Smooth muscle cell (in vitro differentiated cells): Measurements from ENCODE around the gene TSHR. TPM values are rescaled to one million over a fixed set of nuclear protein-coding genes. Genes with fewer than 3 reads are reported as not detected.

Source experiments
- DNase-seq: peaks from one replicate; lab custom pipeline; 2025; ENCODE audit not compliant: unreplicated experiment; lab: John Stamatoyannopoulos, UW
- H2AFZ ChIP-seq: fragments of 200-600 bp; sonication (generic); 2 replicates; pipeline ENCODE4 v1.6.0; 2016; ENCODE audit warnings: antibody characterized with exemption, low read depth, mild to moderate bottlenecking
- H3F3A ChIP-seq: fragments of 200-600 bp; sonication (generic); 2 replicates; pipeline ENCODE4 v1.6.0; 2017; ENCODE audit warnings: antibody characterized with exemption, low read depth
- H3K27ac ChIP-seq: fragments of 200-600 bp; sonication (generic); 2 replicates; pipeline ENCODE4 v1.5.1; 2016; ENCODE audit warnings: low read depth, mild to moderate bottlenecking
- H3K27me3 ChIP-seq: fragments of 200-600 bp; sonication (generic); 2 replicates; pipeline ENCODE4 v1.6.1; 2016; ENCODE audit warnings: low read depth, mild to moderate bottlenecking
- H3K36me3 ChIP-seq: fragments of 200-600 bp; sonication (generic); 2 replicates; pipeline ENCODE4 v1.5.1; 2016; ENCODE audit warnings: low read depth
- H3K4me1 ChIP-seq: fragments of 200-600 bp; sonication (generic); 2 replicates; pipeline ENCODE4 v1.5.1; 2016; ENCODE audit warnings: low read depth
- H3K4me2 ChIP-seq: fragments of 200-600 bp; sonication (generic); 2 replicates; pipeline ENCODE4 v1.6.0; 2016; ENCODE audit warnings: mild to moderate bottlenecking
- H3K4me3 ChIP-seq: fragments of 200-600 bp; sonication (generic); 2 replicates; pipeline ENCODE4 v1.5.1; 2016; ENCODE audit warnings: mild to moderate bottlenecking
- H3K79me2 ChIP-seq: fragments of 200-600 bp; sonication (generic); 2 replicates; pipeline ENCODE4 v1.6.0; 2016; ENCODE audit warnings: low read depth, mild to moderate bottlenecking
- H3K9ac ChIP-seq: fragments of 200-600 bp; sonication (generic); 2 replicates; pipeline ENCODE4 v1.6.0; 2016; ENCODE audit warnings: low read depth
- H3K9me3 ChIP-seq: fragments of 200-600 bp; sonication (generic); replicated peaks from 2 replicates; pipeline ENCODE4 v1.5.1; 2016; ENCODE audit warnings: low read depth
- H4K20me1 ChIP-seq: fragments of 200-600 bp; sonication (generic); 2 replicates; pipeline ENCODE4 v1.6.0; 2016; ENCODE audit warnings: low read depth
- CTCF ChIP-seq: fragments of 200-600 bp; sonication (generic); IDR thresholded peaks from 2 replicates; pipeline ENCODE4 v1.5.1; 2017; ENCODE audit warnings: borderline replicate concordance, mild to moderate bottlenecking, antibody characterized with exemption; ENCODE audit not compliant: insufficient read depth, poor library complexity, severe bottlenecking
- WGBS: methylation state at CpG from one replicate; pipeline ENCODE4 v1.1.7; 2016; ENCODE audit warnings: low lambda C conversion rate; 5-methylcytosine and 5-hydroxymethylcytosine counted together
- polyA plus RNA-seq: library from polyadenylated mRNA; unstranded; fragments of >200 nt; fragmentation: Nextera tagmentation; extraction: Ambion mirVana; gene quantifications from 2 replicates; pipeline ENCODE4 v1.2.1, GENCODE V29; 2016
- total RNA-seq: library from RNA; depleted of rRNA; stranded (reverse); fragments of >200 nt; gene quantifications from 2 replicates; pipeline ENCODE4 v1.2.3, GENCODE V29; 2014

Gene TSHR
- total and polyA plus RNA-seq, 2 experiments from 2014 or later = not detected

- no peak overlapping the region for H3K4me2 ChIP-seq
- no peaks in the 10 kb centered on the region for H3K4me1 ChIP-seq
- H3K79me2 ChIP-seq = no peaks in the 10 kb centered on the region
- H4K20me1 ChIP-seq = no peaks in the 10 kb centered on the region
- no peak overlapping the region for H3K27ac ChIP-seq
- no peak for DNase-seq
- H3F3A ChIP-seq = no peaks in the 10 kb centered on the region
- no peak overlapping the region for H3K4me3 ChIP-seq
- H3K9ac ChIP-seq = no peak overlapping the region
- H3K9me3 ChIP-seq = no peaks in the 10 kb centered on the region
- no peak overlapping the region for H2AFZ ChIP-seq
- no peaks in the 10 kb centered on the region for H3K36me3 ChIP-seq
- no peaks in the 10 kb centered on the region for H3K27me3 ChIP-seq
- TF ChIP-seq CTCF = no peak
These were observed 135.7 kb downstream of the TSHR start for GRCh38 chr14:81091139-81091538.

- DNase-seq = no peak
- Histone ChIP-seq H3K36me3 (no peaks in the 10 kb centered on the region), H3K4me1 (no peaks in the 10 kb centered on the region), H3K4me3 (no peak overlapping the region), H3K79me2 (no peaks in the 10 kb centered on the region), H3K9me3 (no peaks in the 10 kb centered on the region), H3K27me3 (no peaks in the 10 kb centered on the region), H3K4me2 (no peak overlapping the region), H3F3A (no peaks in the 10 kb centered on the region), H2AFZ (no peak overlapping the region), H4K20me1 (no peaks in the 10 kb centered on the region), H3K27ac (no peak overlapping the region), H3K9ac (no peak overlapping the region)
- TF ChIP-seq CTCF = no peak
- 74% methylated on average over 1 of the region's 1 CpG for WGBS
These were observed 136.2 kb downstream of the TSHR start for GRCh38 chr14:81091660-81092059.

GRCh38 chr14:81093651-81094050 lies 138.2 kb downstream of the TSHR start:
- Histone ChIP-seq H3K9me3 (no peaks in the 10 kb centered on the region), H3K4me2 (no peak overlapping the region), H4K20me1 (no peaks in the 10 kb centered on the region), H3K4me1 (no peaks in the 10 kb centered on the region), H3K27me3 (no peaks in the 10 kb centered on the region), H3F3A (no peaks in the 10 kb centered on the region), H2AFZ (no peak overlapping the region), H3K36me3 (no peaks in the 10 kb centered on the region), H3K9ac (no peak overlapping the region), H3K4me3 (no peak overlapping the region), H3K27ac (no peak overlapping the region), H3K79me2 (no peaks in the 10 kb centered on the region)
- no peak for TF ChIP-seq CTCF
- no peak for DNase-seq
- 100% methylated on average over 2 of the region's 2 CpGs for WGBS

GRCh38 chr14:81095539-81095938 lies 140.1 kb downstream of the TSHR start:
- TF ChIP-seq CTCF = no peak
- H3K4me2 ChIP-seq = no peak overlapping the region
- DNase-seq = no peak
- no peak overlapping the region for H3K9ac ChIP-seq
- no peaks in the 10 kb centered on the region for H3K79me2 ChIP-seq
- no peaks in the 10 kb centered on the region for H3K4me1 ChIP-seq
- 89% methylated on average over 2 of the region's 2 CpGs for WGBS
- no peak overlapping the region for H3K27ac ChIP-seq
- H3K27me3 ChIP-seq = no peaks in the 10 kb centered on the region
- H2AFZ ChIP-seq = no peak overlapping the region
- no peaks in the 10 kb centered on the region for H3F3A ChIP-seq
- H3K4me3 ChIP-seq = no peak overlapping the region
- no peaks in the 10 kb centered on the region for H3K36me3 ChIP-seq
- H4K20me1 ChIP-seq = no peaks in the 10 kb centered on the region
- H3K9me3 ChIP-seq = no peaks in the 10 kb centered on the region
